Right lobe of liver (tissue), 4 donors: ENCODE data around the gene SYT1.

ENCODE experiments used
- POLR2A ChIP-seq: fragments of 450-650 bp; IDR thresholded peaks from one replicate; pipeline ENCODE4 v1.6.1; 2017; ENCODE audit warnings: antibody characterized with exemption, mild to moderate bottlenecking
- TF ChIP-seq, protein P1 (sequence below), 4 donors: fragments of 200-600 bp in 3 of 4; fragments of 450-650 bp in 1 of 4; IDR thresholded peaks; one replicate each; pipeline versions ENCODE4 v1.5.1 to v1.8.0; 2016 to 2022; ENCODE audit warnings: antibody characterized with exemption in 4 of 4, mild to moderate bottlenecking in 2 of 4
- donor health status: DM: no; HTN: no; CAD: no.
- donor health status: DM: no; HTN: no; CAD: no.
- donor health status: DM: no; HTN: yes; CAD: no.

DNA sequence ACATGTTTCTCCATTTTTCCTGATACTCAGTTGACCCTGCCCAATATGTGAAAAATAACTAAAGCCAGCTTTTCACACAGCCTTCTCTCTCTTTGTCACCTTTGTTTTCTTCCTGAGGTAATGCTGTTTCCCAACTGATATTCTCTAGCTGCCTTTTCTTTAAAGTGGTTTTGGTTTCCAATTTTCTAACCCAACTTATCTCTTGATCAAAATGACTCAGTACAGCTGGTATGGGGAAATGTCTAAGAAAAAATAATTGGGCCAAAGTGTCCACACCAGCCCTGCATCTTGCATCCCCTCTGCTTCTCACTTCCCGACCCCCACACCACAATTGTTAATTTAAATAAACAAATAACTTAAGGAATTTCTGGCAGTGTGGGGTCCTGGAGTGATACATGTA lies 193.8 kb downstream of the SYT1 start:
- TF ChIP-seq, protein P1, sequence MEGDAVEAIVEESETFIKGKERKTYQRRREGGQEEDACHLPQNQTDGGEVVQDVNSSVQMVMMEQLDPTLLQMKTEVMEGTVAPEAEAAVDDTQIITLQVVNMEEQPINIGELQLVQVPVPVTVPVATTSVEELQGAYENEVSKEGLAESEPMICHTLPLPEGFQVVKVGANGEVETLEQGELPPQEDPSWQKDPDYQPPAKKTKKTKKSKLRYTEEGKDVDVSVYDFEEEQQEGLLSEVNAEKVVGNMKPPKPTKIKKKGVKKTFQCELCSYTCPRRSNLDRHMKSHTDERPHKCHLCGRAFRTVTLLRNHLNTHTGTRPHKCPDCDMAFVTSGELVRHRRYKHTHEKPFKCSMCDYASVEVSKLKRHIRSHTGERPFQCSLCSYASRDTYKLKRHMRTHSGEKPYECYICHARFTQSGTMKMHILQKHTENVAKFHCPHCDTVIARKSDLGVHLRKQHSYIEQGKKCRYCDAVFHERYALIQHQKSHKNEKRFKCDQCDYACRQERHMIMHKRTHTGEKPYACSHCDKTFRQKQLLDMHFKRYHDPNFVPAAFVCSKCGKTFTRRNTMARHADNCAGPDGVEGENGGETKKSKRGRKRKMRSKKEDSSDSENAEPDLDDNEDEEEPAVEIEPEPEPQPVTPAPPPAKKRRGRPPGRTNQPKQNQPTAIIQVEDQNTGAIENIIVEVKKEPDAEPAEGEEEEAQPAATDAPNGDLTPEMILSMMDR (IDR thresholded peaks at IDR 0.05), result no peak
- TF ChIP-seq POLR2A, result no peak
